ENCODE measurements around the gene CCNT1. TPM values are rescaled to one million over a fixed set of nuclear protein-coding genes. Genes with fewer than 3 reads are reported as not detected.

The CCNT1 gene
- total and polyA plus RNA-seq, 4 donors, result 3.2 to 18.2 (median 10.4) TPM

- TF ChIP-seq MAX (IDR thresholded peaks at IDR 0.05), result no peak
- TF ChIP-seq CTCF (IDR thresholded peaks at IDR 0.05; ENCODE audit: low read depth, low read length, missing input control), result no peak
- no peak for TF ChIP-seq FOXA1 (IDR thresholded peaks at IDR 0.05)
Observed at GRCh38 chr12:48694038-48694437, 22.5 kb downstream of the CCNT1 start (continued).

DNA sequence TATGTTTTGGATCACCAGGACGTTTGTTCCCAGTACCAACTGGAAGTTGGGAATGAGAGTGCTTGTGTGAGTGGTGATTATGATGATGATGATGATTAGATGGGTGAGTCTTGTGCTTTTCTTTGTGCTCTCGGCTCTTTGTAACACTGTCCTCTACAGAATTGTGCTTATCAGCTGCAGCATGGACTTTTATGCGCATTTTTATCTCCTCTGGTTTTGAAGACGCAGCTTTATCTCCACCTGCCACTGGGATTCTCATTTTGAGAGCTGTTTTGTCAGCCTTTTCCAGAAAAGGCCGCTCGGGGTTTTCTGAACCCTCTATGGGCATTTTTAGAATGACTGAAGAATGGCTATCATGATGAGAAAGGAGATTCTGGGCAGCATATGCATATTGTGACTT, 22.9 kb downstream of the CCNT1 start:
- H3K27ac ChIP-seq (ENCODE audit: low read depth in 1 of 2, low read length in 2 of 2), result no peak overlapping the region
- H3K4me3 ChIP-seq (ENCODE audit: low read depth in 1 of 3, low read length in 3 of 3), result no peak overlapping the region
- 95% methylated on average over 6 of the region's 6 CpGs for WGBS
- no peaks in the 10 kb centered on the region for H3K4me1 ChIP-seq (ENCODE audit: control insufficient read depth in 4 of 4, insufficient read depth in 4 of 4, low read length in 3 of 4)
- no peak overlapping the region for H3K9ac ChIP-seq (ENCODE audit: low read depth in 1 of 2, low read length in 2 of 2)
- peaks cover 2 to 55% (median 44%) of the 10 kb centered on the region in 4 donors for H3K36me3 ChIP-seq (ENCODE audit: control insufficient read depth in 4 of 4, insufficient read depth in 3 of 4, low read depth in 1 of 4, low read length in 3 of 4)
- no peaks in the 10 kb centered on the region for H3K9me3 ChIP-seq (ENCODE audit: control insufficient read depth in 4 of 4, low read length in 3 of 4)
- no peak for DNase-seq (ENCODE audit: low spot score)
- no peaks in the 10 kb centered on the region for H3K27me3 ChIP-seq (ENCODE audit: control insufficient read depth in 4 of 4, insufficient read depth in 4 of 4, low read length in 3 of 4)
- TF ChIP-seq MAX (IDR thresholded peaks at IDR 0.05) (no peak), EGR1 (IDR thresholded peaks at IDR 0.05; ENCODE audit: low read depth in 2 of 2) (no peak), JUND (IDR thresholded peaks at IDR 0.05) (no peak), TAF1 (conservative IDR thresholded peaks at IDR 0.05) (no peak), RAD21 (IDR thresholded peaks at IDR 0.05) (no peak), SP1 (IDR thresholded peaks at IDR 0.05) (no peak), NR2F2 (IDR thresholded peaks at IDR 0.05) (no peak), HNF4A (conservative IDR thresholded peaks at IDR 0.05) (no peak), ZBTB33 (IDR thresholded peaks at IDR 0.05) (no peak), GABPA (IDR thresholded peaks at IDR 0.05 in 1 of 2, conservative IDR thresholded peaks at IDR 0.05 in 1 of 2) (no peak), CTCF (IDR thresholded peaks at IDR 0.05; ENCODE audit: low read depth, low read length, missing input control) (no peak)
- TF ChIP-seq, protein P1, sequence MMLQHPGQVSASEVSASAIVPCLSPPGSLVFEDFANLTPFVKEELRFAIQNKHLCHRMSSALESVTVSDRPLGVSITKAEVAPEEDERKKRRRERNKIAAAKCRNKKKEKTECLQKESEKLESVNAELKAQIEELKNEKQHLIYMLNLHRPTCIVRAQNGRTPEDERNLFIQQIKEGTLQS (IDR thresholded peaks at IDR 0.05), result no peak
